ENCODE measurements around the gene DECR2. TPM values are rescaled to one million over a fixed set of nuclear protein-coding genes. Genes with fewer than 3 reads are reported as not detected.

Gene DECR2
- total RNA-seq, 1 donor from 2014 or later, result 14.1 TPM

DNA sequence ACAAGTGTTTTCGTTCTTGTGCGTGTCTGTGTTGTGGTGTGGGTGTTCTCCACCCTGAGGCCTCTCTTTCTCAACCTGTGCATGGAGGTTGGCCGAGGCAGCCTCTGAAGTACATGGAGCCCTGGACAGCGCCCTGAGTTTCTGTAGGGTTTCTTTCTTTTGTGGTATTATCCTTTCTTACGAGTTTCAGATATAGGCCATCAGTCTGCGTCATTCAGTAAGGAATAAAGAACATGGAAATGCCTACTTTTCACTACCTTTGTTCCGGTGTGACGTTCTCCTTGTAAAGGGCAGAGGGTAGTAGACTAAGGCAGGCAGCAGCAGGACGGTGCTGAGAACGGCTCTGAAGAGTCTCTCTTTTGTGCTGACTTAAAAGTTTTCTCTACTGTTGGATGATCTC lies 42.3 kb downstream of the DECR2 start:
- DNase-seq, result no peak

DNA sequence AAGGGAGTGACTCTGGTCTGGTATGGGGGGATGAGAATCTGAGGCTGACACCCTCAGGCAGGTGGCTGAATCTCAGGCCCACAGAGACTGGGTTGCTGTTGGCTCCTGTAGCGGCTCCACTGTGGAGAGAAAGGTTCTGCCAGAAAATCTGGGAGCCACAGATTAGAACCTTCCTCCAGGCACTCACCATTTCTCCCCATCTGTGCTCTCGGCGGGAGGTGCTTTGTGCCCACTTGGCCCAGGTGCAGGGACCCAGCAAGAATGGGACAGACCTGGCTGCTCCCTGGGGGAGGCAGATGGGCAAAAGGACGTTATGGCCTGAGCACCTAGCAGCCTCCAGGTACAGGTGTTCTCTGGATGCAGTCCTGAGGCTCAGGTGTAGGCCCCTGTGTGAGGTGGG lies 43.9 kb downstream of the DECR2 start:
- no peak for DNase-seq

DNA sequence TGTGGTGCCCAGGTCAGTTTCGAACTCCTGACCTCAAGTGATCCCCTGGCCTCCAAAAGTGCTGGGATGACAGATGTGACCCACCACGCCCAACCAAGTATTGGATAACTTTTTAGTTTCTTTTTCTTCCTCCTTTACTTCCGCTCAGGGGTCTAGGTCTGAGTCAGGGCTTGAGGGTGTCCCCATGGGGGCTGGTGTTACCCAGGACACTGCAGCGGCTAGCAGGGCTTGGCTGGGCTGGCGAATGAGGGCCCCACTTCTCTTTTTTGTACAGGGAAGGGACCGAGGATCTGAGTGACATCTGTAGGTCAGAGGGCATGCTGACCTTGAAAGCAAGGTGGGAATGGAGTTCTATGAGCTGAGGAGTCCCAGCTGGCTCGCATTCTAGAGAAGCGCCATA lies 48.7 kb downstream of the DECR2 start:
- DNase-seq, result no peak

DNA sequence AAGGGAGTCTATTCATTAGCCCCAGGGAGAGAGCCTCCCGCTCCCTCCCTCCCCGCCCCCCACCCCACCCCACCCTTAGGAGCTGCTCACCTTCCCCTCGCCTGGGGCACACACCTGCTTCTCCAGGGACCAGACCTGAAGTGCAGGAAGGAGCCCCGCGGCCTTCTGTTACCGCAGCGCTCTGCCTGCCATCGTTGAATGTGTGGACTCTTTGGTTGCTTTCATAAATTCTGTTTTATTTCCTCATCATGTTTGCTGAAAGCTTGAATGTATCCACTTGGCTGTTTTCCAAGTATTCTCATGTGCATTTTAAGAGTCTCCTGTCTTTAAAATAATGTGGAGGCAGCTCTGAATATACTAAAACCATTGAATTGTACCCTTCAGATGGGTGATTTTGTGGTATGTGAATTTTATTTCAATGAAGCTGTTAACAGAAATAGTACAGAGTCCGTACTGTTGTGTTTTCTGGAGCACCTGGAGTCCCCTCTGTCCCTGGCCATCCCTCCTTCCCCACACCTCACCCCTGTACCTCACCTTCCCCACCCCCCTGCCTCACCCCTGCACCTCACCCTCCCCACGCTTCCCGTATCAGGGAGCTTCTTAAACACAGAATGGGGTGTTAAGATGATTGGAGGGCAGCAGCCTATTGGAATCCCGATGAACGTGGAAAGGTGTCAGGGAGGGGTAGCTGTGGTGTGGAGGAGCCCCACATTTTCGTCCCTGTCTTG lies 49.3 kb downstream of the DECR2 start:
- DNase-seq, result peak; percentile 46

DNA sequence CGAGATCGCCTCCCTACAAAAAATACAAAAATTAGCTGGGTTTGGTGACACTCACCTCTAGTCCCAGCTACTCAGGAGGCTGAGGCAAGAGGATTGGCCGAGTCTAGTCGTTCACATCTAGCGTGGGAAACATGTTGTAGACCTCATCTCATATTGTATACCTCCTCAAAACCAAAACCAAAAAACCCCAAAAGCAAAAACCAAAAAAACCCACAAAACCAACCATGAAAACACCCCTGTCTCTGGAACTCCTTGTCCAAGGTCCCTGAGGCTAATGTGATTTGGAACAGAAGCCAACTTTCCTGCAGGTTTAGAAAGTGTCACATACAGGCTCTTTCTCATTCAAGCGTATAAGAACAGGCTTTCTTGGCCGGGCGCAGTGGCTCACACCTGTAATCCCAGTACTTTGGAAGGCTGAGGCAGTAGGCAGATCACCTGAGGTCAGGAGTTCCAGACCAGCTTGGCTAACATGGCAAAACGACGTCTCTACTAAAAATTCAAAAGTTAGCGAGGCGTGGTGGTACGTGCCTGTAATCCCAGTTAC lies 52.8 kb downstream of the DECR2 start:
- DNase-seq, result no peak

DNA sequence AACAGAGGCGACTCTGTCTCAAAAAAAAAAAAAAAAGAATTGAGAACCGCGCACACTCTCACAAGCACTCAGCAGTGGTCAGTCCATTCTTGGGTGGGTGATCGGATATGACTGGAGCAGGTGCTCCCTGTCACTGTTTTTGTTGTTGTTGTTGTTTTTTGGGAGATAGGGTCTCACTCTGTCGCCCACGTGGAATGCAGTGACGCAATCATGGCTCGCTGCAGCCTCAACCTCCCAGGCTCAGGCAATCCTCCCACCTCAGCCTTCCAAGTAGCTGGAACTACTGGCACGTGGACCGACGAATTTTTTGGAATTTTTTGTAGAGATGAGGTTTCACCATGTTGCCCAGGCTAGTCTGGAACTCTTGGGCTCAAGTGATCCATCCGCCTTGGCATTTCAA lies 53.8 kb downstream of the DECR2 start:
- no peak for DNase-seq

DNA sequence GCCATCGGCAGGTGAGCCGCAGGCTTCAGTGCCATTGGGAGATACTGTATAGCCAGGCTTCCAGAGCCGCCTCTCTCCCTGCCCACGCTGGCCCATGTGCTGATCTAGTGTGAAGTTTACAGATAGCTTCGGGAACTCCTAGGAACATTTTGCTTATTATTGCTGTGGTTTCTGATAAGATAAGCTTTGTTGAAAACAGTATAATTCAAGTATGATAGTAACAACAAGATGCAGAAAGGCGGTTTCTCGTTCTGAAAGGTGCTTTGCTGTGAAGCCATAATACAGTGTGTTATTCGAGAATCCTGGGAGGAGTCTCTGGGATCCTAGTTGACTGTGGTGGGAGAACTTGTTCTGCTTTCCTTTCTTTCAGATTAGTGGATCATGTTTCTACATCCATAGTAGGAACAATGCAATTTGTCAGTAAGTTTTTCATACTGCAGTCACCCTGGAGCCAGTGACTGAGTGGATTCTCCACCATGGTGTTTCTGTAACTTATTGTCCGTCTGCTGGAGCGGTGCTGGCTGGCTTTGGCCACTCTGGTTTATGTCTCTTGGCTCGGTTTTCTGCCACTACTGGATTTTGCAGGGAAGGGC lies 55.3 kb downstream of the DECR2 start:
- peak; percentile 71 for DNase-seq

DNA sequence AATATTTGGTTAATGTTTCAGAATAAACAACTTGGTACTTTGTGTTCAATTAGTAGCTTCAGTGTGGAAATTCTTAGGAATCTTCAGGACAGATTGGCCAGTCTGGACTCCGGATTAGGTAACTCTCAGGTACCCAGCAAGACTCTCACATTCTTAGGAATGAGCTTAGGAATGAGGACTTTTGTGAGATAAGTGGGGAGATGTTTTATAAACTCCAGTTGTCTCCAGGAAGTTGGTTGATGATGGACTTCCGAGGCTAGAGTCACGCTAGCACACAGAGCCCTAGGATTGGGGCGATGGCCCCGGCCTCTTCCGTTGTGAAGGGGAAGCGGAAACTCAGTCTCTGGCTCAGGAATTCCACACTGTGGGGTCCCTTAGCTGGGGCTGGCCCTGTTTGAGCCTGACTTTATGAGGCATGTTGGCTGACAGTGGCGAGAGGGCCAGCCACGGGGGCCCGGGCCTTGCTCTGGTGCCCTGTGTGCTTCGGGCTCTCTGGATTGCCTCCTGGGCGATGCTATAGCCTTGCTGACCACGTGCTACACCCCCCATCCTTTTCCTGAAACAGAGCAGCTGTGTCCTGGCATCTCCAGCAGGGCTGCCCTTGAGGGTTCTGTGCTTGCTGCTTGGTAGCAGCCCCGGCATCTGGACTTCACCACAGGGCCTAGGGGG lies 56.2 kb downstream of the DECR2 start:
- peak; percentile 66 for DNase-seq

DNA sequence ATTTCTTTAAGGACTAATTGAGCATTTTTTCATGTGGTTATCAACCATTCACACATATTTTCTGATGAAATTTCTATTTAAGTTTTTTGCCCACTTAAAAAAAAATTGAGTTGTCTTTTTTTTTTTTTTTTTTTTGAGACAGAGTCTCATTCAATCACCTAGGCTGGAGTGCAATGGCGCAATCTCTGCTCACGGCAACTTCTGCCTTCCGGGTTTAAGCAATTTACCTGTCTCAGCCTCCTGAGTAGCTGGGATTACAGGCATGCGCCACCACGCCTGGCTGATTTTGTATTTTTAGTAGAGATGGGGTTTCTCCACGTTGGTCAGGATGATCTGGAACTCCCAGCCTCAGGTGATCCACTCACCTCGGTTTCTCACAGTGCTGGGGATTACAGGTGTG lies 58.1 kb downstream of the DECR2 start:
- no peak for DNase-seq

DNA sequence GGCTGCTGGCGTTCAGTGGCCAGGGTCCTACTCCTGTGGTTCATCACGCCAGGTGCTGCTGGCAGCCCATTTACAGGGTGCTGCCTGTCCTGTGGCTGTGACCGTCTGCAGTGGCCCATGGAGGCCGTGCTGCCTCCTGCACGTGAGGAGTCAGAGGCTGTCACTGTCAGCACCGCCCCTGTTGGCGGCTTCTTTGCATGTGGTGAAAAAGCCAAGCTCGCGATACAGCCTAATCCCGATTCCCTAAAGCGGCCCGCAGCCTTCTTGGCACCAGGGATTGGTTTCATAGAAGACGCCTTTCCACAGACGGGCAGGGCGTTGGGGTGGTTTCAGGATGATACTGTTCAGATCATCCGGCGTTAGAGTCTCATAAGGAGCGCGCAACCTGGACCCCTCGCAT lies 59.1 kb downstream of the DECR2 start:
- DNase-seq, result no peak

Small RNA genes within 50 kb of the gene (small RNA-seq; reads per million reads assigned to genes)
- not detected for gene RF00019 (ENCODE audit: low replicate concordance)

Other genes starting within 250 kb of the DECR2 start
- gene HBZ, start 249.2 kb upstream of the DECR2 start, total RNA-seq, result 6.7 TPM
- 19.6 TPM for gene HBM, start 235.9 kb upstream of the DECR2 start, total RNA-seq
- 803 TPM for gene HBA2, start 229.0 kb upstream of the DECR2 start, total RNA-seq
- gene HBA1, start 225.2 kb upstream of the DECR2 start, total RNA-seq, result 357 TPM
- not detected for gene HBQ1, start 221.4 kb upstream of the DECR2 start, total RNA-seq
- 60.5 TPM for gene LUC7L, start 172.4 kb upstream of the DECR2 start, total RNA-seq
- 92.7 TPM for gene FAM234A, start 167.1 kb upstream of the DECR2 start, total RNA-seq
- 2.3 TPM for gene RGS11, start 125.9 kb upstream of the DECR2 start, total RNA-seq
- 1.7 TPM for gene ARHGDIG, start 121.3 kb upstream of the DECR2 start, total RNA-seq
- 2.7 TPM for gene PDIA2, start 118.7 kb upstream of the DECR2 start, total RNA-seq
- 18.3 TPM for gene AXIN1, start 49.2 kb upstream of the DECR2 start, total RNA-seq
- 41.7 TPM for gene MRPL28, start 31.3 kb upstream of the DECR2 start, total RNA-seq
- 29.6 TPM for gene PGAP6, start 19.9 kb upstream of the DECR2 start, total RNA-seq
- gene NME4, start 4.7 kb upstream of the DECR2 start, total RNA-seq, result 22.8 TPM
- gene RAB11FIP3, start 23.8 kb downstream of the DECR2 start, total RNA-seq, result 39.2 TPM
- 23.7 TPM for gene CAPN15, start 125.8 kb downstream of the DECR2 start, total RNA-seq
- gene PRR35, start 158.5 kb downstream of the DECR2 start, total RNA-seq, result not detected
- 0.41 TPM for gene NHLRC4, start 165.1 kb downstream of the DECR2 start, total RNA-seq
- gene PIGQ, start 168.1 kb downstream of the DECR2 start, total RNA-seq, result 9.9 TPM
- 18.2 TPM for gene RAB40C, start 188.2 kb downstream of the DECR2 start, total RNA-seq
- not detected for gene WFIKKN1, start 229.1 kb downstream of the DECR2 start, total RNA-seq
- gene METTL26, start 234.4 kb downstream of the DECR2 start, total RNA-seq, result 36.6 TPM
- 19.7 TPM for gene MCRIP2, start 239.9 kb downstream of the DECR2 start, total RNA-seq
- gene WDR90, start 247.5 kb downstream of the DECR2 start, total RNA-seq, result 17.1 TPM